Measurements from ENCODE around the gene ROR2.
A peak's percentile ranks its signal among the peaks of the same experiment; 100 is the strongest.

The ROR2 gene

GRCh38 chr9:91967259-91967658 is 17.2 kb upstream of the ROR2 start:
- H3K4me3 ChIP-seq (ENCODE audit: low read length) = no peak overlapping the region
- no peak overlapping the region for H3K9ac ChIP-seq (ENCODE audit: low read depth, low read length)
- H3K9me3 ChIP-seq (replicated peaks; ENCODE audit: low read length) = no peaks in the 10 kb centered on the region
- no peaks in the 10 kb centered on the region for H3K36me3 ChIP-seq (ENCODE audit: insufficient read depth, low read length)
- H3K27me3 ChIP-seq (ENCODE audit: control insufficient read depth, insufficient read depth, low read length) = peaks cover 14% of the 10 kb centered on the region
- H3K4me1 ChIP-seq (ENCODE audit: control insufficient read depth, insufficient read depth, low read length) = no peaks in the 10 kb centered on the region
- H3K4me2 ChIP-seq (ENCODE audit: low read length) = no peak overlapping the region

- Histone ChIP-seq H3K4me1 (ENCODE audit: control insufficient read depth, insufficient read depth, low read length) (no peaks in the 10 kb centered on the region), H3K4me2 (ENCODE audit: low read length) (no peak overlapping the region), H3K9ac (ENCODE audit: low read depth, low read length) (no peak overlapping the region), H3K9me3 (replicated peaks; ENCODE audit: low read length) (no peaks in the 10 kb centered on the region), H3K27me3 (ENCODE audit: control insufficient read depth, insufficient read depth, low read length) (peaks cover 11% of the 10 kb centered on the region), H3K36me3 (ENCODE audit: insufficient read depth, low read length) (no peaks in the 10 kb centered on the region), H3K4me3 (ENCODE audit: low read length) (no peak overlapping the region)
These were observed 16.5 kb upstream of the ROR2 start for GRCh38 chr9:91966503-91966902.

- no peaks in the 10 kb centered on the region for H3K4me1 ChIP-seq (ENCODE audit: control insufficient read depth, insufficient read depth, low read length)
- H3K27me3 ChIP-seq (ENCODE audit: control insufficient read depth, insufficient read depth, low read length) = peaks cover 3% of the 10 kb centered on the region
- no peak overlapping the region for H3K9ac ChIP-seq (ENCODE audit: low read depth, low read length)
- H3K36me3 ChIP-seq (ENCODE audit: insufficient read depth, low read length) = no peaks in the 10 kb centered on the region
- H3K4me3 ChIP-seq (ENCODE audit: low read length) = no peak overlapping the region
- H3K9me3 ChIP-seq (replicated peaks; ENCODE audit: low read length) = no peaks in the 10 kb centered on the region
- H3K4me2 ChIP-seq (ENCODE audit: low read length) = no peak overlapping the region
These were observed 13.7 kb upstream of the ROR2 start for GRCh38 chr9:91963711-91964240.

GRCh38 chr9:91960367-91960766 is 10.3 kb upstream of the ROR2 start:
- Histone ChIP-seq H3K9me3 (replicated peaks; ENCODE audit: low read length) (no peaks in the 10 kb centered on the region), H3K4me1 (ENCODE audit: control insufficient read depth, insufficient read depth, low read length) (peaks cover 1% of the 10 kb centered on the region), H3K27me3 (ENCODE audit: control insufficient read depth, insufficient read depth, low read length) (no peaks in the 10 kb centered on the region), H3K4me3 (ENCODE audit: low read length) (no peak overlapping the region), H3K4me2 (ENCODE audit: low read length) (no peak overlapping the region), H3K36me3 (ENCODE audit: insufficient read depth, low read length) (no peaks in the 10 kb centered on the region), H3K9ac (ENCODE audit: low read depth, low read length) (no peak overlapping the region)

GRCh38 chr9:91958174-91958573 is 8.1 kb upstream of the ROR2 start:
- H3K36me3 ChIP-seq (ENCODE audit: insufficient read depth, low read length) = no peaks in the 10 kb centered on the region
- no peaks in the 10 kb centered on the region for H3K27me3 ChIP-seq (ENCODE audit: control insufficient read depth, insufficient read depth, low read length)
- no peak overlapping the region for H3K4me3 ChIP-seq (ENCODE audit: low read length)
- no peaks in the 10 kb centered on the region for H3K9me3 ChIP-seq (replicated peaks; ENCODE audit: low read length)
- no peak overlapping the region for H3K4me2 ChIP-seq (ENCODE audit: low read length)
- H3K9ac ChIP-seq (ENCODE audit: low read depth, low read length) = no peak overlapping the region
- H3K4me1 ChIP-seq (ENCODE audit: control insufficient read depth, insufficient read depth, low read length) = peaks cover 15% of the 10 kb centered on the region

GRCh38 chr9:91954841-91955471 is 4.9 kb upstream of the ROR2 start:
- peak overlapping the region; percentile 58 for H3K4me3 ChIP-seq (ENCODE audit: low read length)
- no peaks in the 10 kb centered on the region for H3K36me3 ChIP-seq (ENCODE audit: insufficient read depth, low read length)
- peaks cover 20% of the 10 kb centered on the region for H3K4me1 ChIP-seq (ENCODE audit: control insufficient read depth, insufficient read depth, low read length)
- H3K27me3 ChIP-seq (ENCODE audit: control insufficient read depth, insufficient read depth, low read length) = peaks cover 18% of the 10 kb centered on the region
- peak overlapping the region; percentile 79 for H3K4me2 ChIP-seq (ENCODE audit: low read length)
- H3K9ac ChIP-seq (ENCODE audit: low read depth, low read length) = peak overlapping the region; percentile 68
- no peaks in the 10 kb centered on the region for H3K9me3 ChIP-seq (replicated peaks; ENCODE audit: low read length)

- H3K9ac ChIP-seq (ENCODE audit: low read depth, low read length) = no peak overlapping the region
- H3K9me3 ChIP-seq (replicated peaks; ENCODE audit: low read length) = no peaks in the 10 kb centered on the region
- H3K4me3 ChIP-seq (ENCODE audit: low read length) = no peak overlapping the region
- no peak overlapping the region for H3K4me2 ChIP-seq (ENCODE audit: low read length)
- H3K36me3 ChIP-seq (ENCODE audit: insufficient read depth, low read length) = no peaks in the 10 kb centered on the region
- H3K4me1 ChIP-seq (ENCODE audit: control insufficient read depth, insufficient read depth, low read length) = peaks cover 24% of the 10 kb centered on the region
- H3K27me3 ChIP-seq (ENCODE audit: control insufficient read depth, insufficient read depth, low read length) = peaks cover 30% of the 10 kb centered on the region
These were observed 3.7 kb upstream of the ROR2 start for GRCh38 chr9:91953718-91954117.

GRCh38 chr9:91951944-91952520 is 2.0 kb upstream of the ROR2 start:
- H3K9ac ChIP-seq (ENCODE audit: low read depth, low read length) = no peak overlapping the region
- H3K4me2 ChIP-seq (ENCODE audit: low read length) = no peak overlapping the region
- peaks cover 47% of the 10 kb centered on the region for H3K27me3 ChIP-seq (ENCODE audit: control insufficient read depth, insufficient read depth, low read length)
- H3K36me3 ChIP-seq (ENCODE audit: insufficient read depth, low read length) = no peaks in the 10 kb centered on the region
- no peak overlapping the region for H3K4me3 ChIP-seq (ENCODE audit: low read length)
- no peaks in the 10 kb centered on the region for H3K9me3 ChIP-seq (replicated peaks; ENCODE audit: low read length)
- peaks cover 29% of the 10 kb centered on the region for H3K4me1 ChIP-seq (ENCODE audit: control insufficient read depth, insufficient read depth, low read length)

- H3K9ac ChIP-seq (ENCODE audit: low read depth, low read length) = no peak overlapping the region
- no peaks in the 10 kb centered on the region for H3K36me3 ChIP-seq (ENCODE audit: insufficient read depth, low read length)
- peaks cover 72% of the 10 kb centered on the region for H3K27me3 ChIP-seq (ENCODE audit: control insufficient read depth, insufficient read depth, low read length)
- peaks cover 18% of the 10 kb centered on the region for H3K4me1 ChIP-seq (ENCODE audit: control insufficient read depth, insufficient read depth, low read length)
- H3K4me3 ChIP-seq (ENCODE audit: low read length) = peak overlapping the region; percentile 67
- H3K9me3 ChIP-seq (replicated peaks; ENCODE audit: low read length) = no peaks in the 10 kb centered on the region
- H3K4me2 ChIP-seq (ENCODE audit: low read length) = peak overlapping the region; percentile 79
These were observed 559 bp downstream of the ROR2 start for GRCh38 chr9:91949392-91949945.

- H3K4me1 ChIP-seq (ENCODE audit: control insufficient read depth, insufficient read depth, low read length) = peaks cover 14% of the 10 kb centered on the region
- H3K9ac ChIP-seq (ENCODE audit: low read depth, low read length) = no peak overlapping the region
- H3K4me3 ChIP-seq (ENCODE audit: low read length) = peak overlapping the region; percentile 24
- H3K36me3 ChIP-seq (ENCODE audit: insufficient read depth, low read length) = no peaks in the 10 kb centered on the region
- no peaks in the 10 kb centered on the region for H3K9me3 ChIP-seq (replicated peaks; ENCODE audit: low read length)
- H3K27me3 ChIP-seq (ENCODE audit: control insufficient read depth, insufficient read depth, low read length) = peaks cover 78% of the 10 kb centered on the region
- peak overlapping the region; percentile 33 for H3K4me2 ChIP-seq (ENCODE audit: low read length)
These were observed 1.2 kb downstream of the ROR2 start for GRCh38 chr9:91948597-91949391.

GRCh38 chr9:91948101-91948596 is 1.9 kb downstream of the ROR2 start:
- Histone ChIP-seq H3K36me3 (ENCODE audit: insufficient read depth, low read length) (no peaks in the 10 kb centered on the region), H3K9me3 (replicated peaks; ENCODE audit: low read length) (no peaks in the 10 kb centered on the region), H3K4me1 (ENCODE audit: control insufficient read depth, insufficient read depth, low read length) (peaks cover 14% of the 10 kb centered on the region), H3K4me2 (ENCODE audit: low read length) (no peak overlapping the region), H3K4me3 (ENCODE audit: low read length) (no peak overlapping the region), H3K9ac (ENCODE audit: low read depth, low read length) (no peak overlapping the region), H3K27me3 (ENCODE audit: control insufficient read depth, insufficient read depth, low read length) (peaks cover 80% of the 10 kb centered on the region)
